Coronary artery (tissue), 2 donors: ENCODE results near the gene TBC1D5.

ENCODE experiments used
- DNase-seq: peaks from one replicate; pipeline ENCODE4 v3.0.0-alpha.2; 2017; ENCODE audit warnings: low spot score
- H3K27ac ChIP-seq, 2 donors: fragments of 200-600 bp; sonication (generic); one replicate each; pipeline ENCODE4 v1.5.1; 2016 to 2019
- H3K4me3 ChIP-seq: fragments of 200-600 bp; sonication (generic); 2 replicates; pipeline ENCODE4 v1.5.1; 2016; ENCODE audit warnings: mild to moderate bottlenecking, moderate library complexity
- CTCF ChIP-seq: fragments of 200-600 bp; sonication (generic); IDR thresholded peaks from one replicate; pipeline ENCODE4 v1.5.1; 2019; ENCODE audit warnings: antibody characterized with exemption

TBC1D5 gene

GRCh38 chr3:17554078-17554477 lies 188.4 kb downstream of the TBC1D5 start:
- DNase-seq: no peak
- Histone ChIP-seq H3K27ac (no peak overlapping the region), H3K4me3 (no peak overlapping the region)
- no peak for TF ChIP-seq CTCF

DNA sequence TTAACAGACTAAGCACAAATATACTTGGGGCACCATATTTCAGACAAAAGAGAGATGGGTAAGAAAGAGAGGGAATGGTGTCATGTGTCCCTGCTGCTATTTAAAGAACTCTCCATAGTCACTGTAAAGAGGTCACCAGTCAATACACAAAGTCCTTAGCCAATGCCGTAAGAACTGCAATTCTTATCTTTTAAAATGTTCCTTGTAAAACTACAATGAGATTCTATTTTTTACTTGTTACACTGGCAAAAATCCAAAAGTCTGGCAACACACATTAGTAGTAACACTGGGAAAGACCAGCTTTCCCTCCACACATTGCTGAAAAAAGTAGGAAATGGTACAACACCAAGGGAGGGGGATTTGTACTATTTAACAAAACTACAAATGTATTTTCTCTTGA lies 189.4 kb downstream of the TBC1D5 start:
- no peak for TF ChIP-seq CTCF
- Histone ChIP-seq H3K27ac (peak overlapping the region in 1 of 2 donors; percentile 22), H3K4me3 (no peak overlapping the region)
- no peak for DNase-seq

GRCh38 chr3:17552351-17552750 lies 190.1 kb downstream of the TBC1D5 start:
- H3K4me3 ChIP-seq: no peak overlapping the region
- no peak overlapping the region for H3K27ac ChIP-seq
- no peak for DNase-seq
- no peak for TF ChIP-seq CTCF

- H3K4me3 ChIP-seq: no peak overlapping the region
- no peak for DNase-seq
- H3K27ac ChIP-seq: no peak overlapping the region
- TF ChIP-seq CTCF: no peak
These were observed 190.5 kb downstream of the TBC1D5 start for GRCh38 chr3:17551895-17552294.

GRCh38 chr3:17551333-17551732 lies 191.1 kb downstream of the TBC1D5 start:
- Histone ChIP-seq H3K4me3 (no peak overlapping the region), H3K27ac (no peak overlapping the region)
- DNase-seq: no peak
- no peak for TF ChIP-seq CTCF

DNA sequence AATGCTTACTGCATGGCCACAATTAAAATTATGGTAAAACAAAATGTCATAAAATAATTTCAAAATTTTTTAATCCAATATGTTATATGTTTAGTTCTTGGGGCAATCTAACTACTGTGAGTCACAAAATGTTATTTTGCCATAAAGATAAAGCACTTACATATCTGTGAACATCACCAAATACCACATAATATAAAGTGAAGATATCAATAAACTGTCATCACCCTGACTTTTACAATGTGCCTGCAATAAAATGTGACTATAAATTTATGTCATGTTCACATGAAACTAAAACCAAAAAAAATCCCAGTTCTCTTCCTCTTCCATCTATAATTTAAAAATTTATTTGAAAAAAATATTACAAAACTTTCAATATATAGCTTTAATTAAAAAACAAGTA lies 191.8 kb downstream of the TBC1D5 start:
- no peak for DNase-seq
- Histone ChIP-seq H3K27ac (no peak overlapping the region), H3K4me3 (no peak overlapping the region)
- no peak for TF ChIP-seq CTCF

- DNase-seq: no peak
- no peak overlapping the region for H3K4me3 ChIP-seq
- no peak for TF ChIP-seq CTCF
- H3K27ac ChIP-seq: no peak overlapping the region
These were observed 195.8 kb downstream of the TBC1D5 start for GRCh38 chr3:17546500-17547255.
